ENCODE results near the gene GPER1. TPM values are rescaled to one million over a fixed set of nuclear protein-coding genes. Genes with fewer than 3 reads are reported as not detected.

The GPER1 gene
- total RNA-seq, 2 donors from 2014 or later: 0.25 TPM; not detected in 1

- H3K4me1 Mint-ChIP-seq: peaks cover 50% of the 10 kb centered on the region
- no peaks in the 10 kb centered on the region for H3K9me3 ChIP-seq (ENCODE audit: control insufficient read depth, low read length, poor library complexity, severe bottlenecking)
- ATAC-seq (no peak), DNase-seq (no peak)
- no peaks in the 10 kb centered on the region for H3K27me3 Mint-ChIP-seq
- H3K36me3 Mint-ChIP-seq (ENCODE audit: low read depth): no peaks in the 10 kb centered on the region
- H3K27ac Mint-ChIP-seq: peak overlapping the region; percentile 83
- no peak overlapping the region for H3K4me3 Mint-ChIP-seq
Measured at GRCh38 chr7:1049801-1050200, 38.1 kb upstream of the GPER1 start.

DNA sequence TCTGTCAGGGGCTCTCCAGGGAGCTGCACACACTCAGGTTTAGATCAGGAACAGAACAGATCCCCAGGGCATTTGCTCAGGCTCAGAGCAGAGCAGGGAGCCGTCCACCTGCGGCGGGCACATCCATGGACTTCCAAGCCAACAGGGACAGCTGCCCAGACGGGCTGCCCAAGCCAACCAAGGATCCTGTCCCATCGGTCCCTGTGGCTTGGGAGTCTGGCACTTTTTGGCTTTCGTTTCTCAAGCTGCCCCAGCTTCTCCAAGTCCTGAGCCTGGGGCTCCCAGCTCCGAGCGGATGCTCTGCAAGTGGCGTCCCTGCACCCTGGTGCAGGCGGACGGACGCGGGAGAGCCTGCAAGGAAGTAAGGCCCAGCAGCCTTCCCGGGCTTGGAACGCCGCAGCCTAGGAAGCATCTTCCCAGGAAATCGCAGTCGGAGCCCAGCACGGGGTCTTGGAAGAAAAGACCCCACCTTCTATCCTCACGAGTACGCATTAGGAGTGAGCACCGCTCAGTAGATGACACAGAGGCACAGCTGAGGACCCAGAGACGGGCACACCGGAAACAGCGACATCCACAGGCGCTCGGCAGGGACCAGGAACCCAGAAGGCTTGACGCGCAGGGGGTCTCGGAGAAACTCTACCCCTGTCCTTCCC lies 37.5 kb upstream of the GPER1 start:
- Mint-ChIP-seq H3K4me3 (no peak overlapping the region), H3K4me1 (peaks cover 53% of the 10 kb centered on the region), H3K27ac (peak overlapping the region; percentile 83), H3K27me3 (no peaks in the 10 kb centered on the region), H3K36me3 (ENCODE audit: low read depth) (no peaks in the 10 kb centered on the region)
- no peaks in the 10 kb centered on the region for H3K9me3 ChIP-seq (ENCODE audit: control insufficient read depth, low read length, poor library complexity, severe bottlenecking)
- ATAC-seq: no peak
- DNase-seq: no peak

DNA sequence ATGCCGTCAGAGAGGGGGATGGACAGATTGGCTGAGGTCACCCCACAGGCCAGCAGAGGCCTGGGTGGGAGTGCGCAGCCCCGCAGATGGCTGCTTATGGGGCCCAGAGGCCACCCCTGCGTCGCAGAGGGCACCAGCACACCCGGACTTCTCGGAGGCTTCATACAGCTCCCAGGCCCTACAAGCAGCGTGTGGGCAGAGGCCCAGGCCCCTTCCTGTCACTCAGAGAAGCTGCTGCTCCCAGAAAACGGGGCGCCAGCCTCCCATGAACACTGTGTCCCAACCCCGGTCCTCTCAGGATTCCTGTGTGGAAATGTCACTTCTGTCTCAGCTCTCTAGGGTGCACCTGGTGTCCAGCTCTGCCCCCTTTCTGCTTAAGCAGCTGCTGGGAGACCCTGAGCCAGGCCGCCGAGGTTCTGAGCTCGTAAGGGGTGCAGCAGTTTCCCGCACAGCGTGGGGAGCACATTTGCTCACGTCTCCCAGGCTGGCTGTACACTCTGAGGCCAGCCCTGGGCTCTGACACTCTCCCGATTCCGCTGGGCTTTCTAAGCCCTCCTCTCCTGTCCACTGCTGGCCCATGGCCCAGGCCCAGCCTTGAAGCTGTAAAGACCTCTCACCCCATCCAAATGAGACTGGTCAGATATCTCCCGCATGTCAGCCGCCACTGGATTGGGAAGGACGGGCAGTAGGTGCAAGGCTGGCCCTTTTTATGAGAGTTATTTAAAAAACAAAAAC lies 36.8 kb upstream of the GPER1 start:
- H3K27me3 Mint-ChIP-seq: no peaks in the 10 kb centered on the region
- ATAC-seq (no peak), DNase-seq (no peak)
- peaks cover 48% of the 10 kb centered on the region for H3K4me1 Mint-ChIP-seq
- H3K36me3 Mint-ChIP-seq (ENCODE audit: low read depth): no peaks in the 10 kb centered on the region
- H3K4me3 Mint-ChIP-seq: no peak overlapping the region
- peak overlapping the region; percentile 77 for H3K27ac Mint-ChIP-seq
- H3K9me3 ChIP-seq (ENCODE audit: control insufficient read depth, low read length, poor library complexity, severe bottlenecking): no peaks in the 10 kb centered on the region

GRCh38 chr7:1052031-1052818 lies 35.7 kb upstream of the GPER1 start:
- no peak for DNase-seq
- Mint-ChIP-seq H3K36me3 (ENCODE audit: low read depth) (no peaks in the 10 kb centered on the region), H3K4me3 (peak overlapping the region; percentile 36), H3K27me3 (no peaks in the 10 kb centered on the region), H3K4me1 (peaks cover 37% of the 10 kb centered on the region), H3K27ac (peak overlapping the region; percentile 77)
- H3K9me3 ChIP-seq (ENCODE audit: control insufficient read depth, low read length, poor library complexity, severe bottlenecking): no peaks in the 10 kb centered on the region
- no peak for ATAC-seq

- DNase-seq (no peak), ATAC-seq (no peak)
- no peaks in the 10 kb centered on the region for H3K36me3 Mint-ChIP-seq (ENCODE audit: low read depth)
- no peaks in the 10 kb centered on the region for H3K9me3 ChIP-seq (ENCODE audit: control insufficient read depth, low read length, poor library complexity, severe bottlenecking)
- H3K27ac Mint-ChIP-seq: no peak overlapping the region
- H3K4me3 Mint-ChIP-seq: no peak overlapping the region
- H3K4me1 Mint-ChIP-seq: peaks cover 32% of the 10 kb centered on the region
- no peaks in the 10 kb centered on the region for H3K27me3 Mint-ChIP-seq
Measured at GRCh38 chr7:1053002-1053411, 34.9 kb upstream of the GPER1 start.

GRCh38 chr7:1053816-1054370 lies 34.0 kb upstream of the GPER1 start:
- H3K9me3 ChIP-seq (ENCODE audit: control insufficient read depth, low read length, poor library complexity, severe bottlenecking): no peaks in the 10 kb centered on the region
- H3K27me3 Mint-ChIP-seq: no peaks in the 10 kb centered on the region
- H3K27ac Mint-ChIP-seq: peak overlapping the region; percentile 71
- peaks cover 30% of the 10 kb centered on the region for H3K4me1 Mint-ChIP-seq
- H3K4me3 Mint-ChIP-seq: peak overlapping the region; percentile 12
- DNase-seq (no peak), ATAC-seq (no peak)
- no peaks in the 10 kb centered on the region for H3K36me3 Mint-ChIP-seq (ENCODE audit: low read depth)

DNA sequence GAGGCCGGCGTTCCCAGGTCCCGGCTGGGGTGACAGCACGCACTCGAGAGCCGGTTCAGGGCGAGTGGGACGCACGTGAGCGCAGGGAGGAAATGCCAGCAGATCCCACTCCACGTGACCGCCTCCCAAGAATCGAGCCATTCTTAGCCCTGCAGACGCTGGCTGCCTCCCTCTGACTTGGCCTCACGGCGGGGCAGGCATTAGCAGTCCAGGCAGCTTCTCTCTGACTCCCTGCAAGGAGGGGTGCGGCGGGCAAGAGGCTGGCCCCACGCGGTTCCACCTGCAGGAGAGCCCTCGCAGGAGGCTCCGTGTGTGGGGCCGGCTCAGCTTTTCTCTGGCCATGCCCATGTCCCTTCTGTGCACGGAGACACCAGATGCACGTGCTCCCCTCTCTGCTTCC lies 33.5 kb upstream of the GPER1 start:
- Mint-ChIP-seq H3K4me1 (peaks cover 30% of the 10 kb centered on the region), H3K27me3 (no peaks in the 10 kb centered on the region), H3K4me3 (peak overlapping the region; percentile 93), H3K36me3 (ENCODE audit: low read depth) (no peaks in the 10 kb centered on the region), H3K27ac (peak overlapping the region; percentile 71)
- no peak for ATAC-seq
- DNase-seq: no peak
- no peaks in the 10 kb centered on the region for H3K9me3 ChIP-seq (ENCODE audit: control insufficient read depth, low read length, poor library complexity, severe bottlenecking)

GRCh38 chr7:1054861-1055450 lies 33.0 kb upstream of the GPER1 start:
- Mint-ChIP-seq H3K4me3 (peak overlapping the region; percentile 93), H3K4me1 (peaks cover 25% of the 10 kb centered on the region), H3K27ac (peak overlapping the region; percentile 71), H3K27me3 (no peaks in the 10 kb centered on the region), H3K36me3 (ENCODE audit: low read depth) (no peaks in the 10 kb centered on the region)
- DNase-seq: peak in 1 of 3 donors; percentile 39
- peak; percentile 68 for ATAC-seq
- H3K9me3 ChIP-seq (ENCODE audit: control insufficient read depth, low read length, poor library complexity, severe bottlenecking): no peaks in the 10 kb centered on the region

DNA sequence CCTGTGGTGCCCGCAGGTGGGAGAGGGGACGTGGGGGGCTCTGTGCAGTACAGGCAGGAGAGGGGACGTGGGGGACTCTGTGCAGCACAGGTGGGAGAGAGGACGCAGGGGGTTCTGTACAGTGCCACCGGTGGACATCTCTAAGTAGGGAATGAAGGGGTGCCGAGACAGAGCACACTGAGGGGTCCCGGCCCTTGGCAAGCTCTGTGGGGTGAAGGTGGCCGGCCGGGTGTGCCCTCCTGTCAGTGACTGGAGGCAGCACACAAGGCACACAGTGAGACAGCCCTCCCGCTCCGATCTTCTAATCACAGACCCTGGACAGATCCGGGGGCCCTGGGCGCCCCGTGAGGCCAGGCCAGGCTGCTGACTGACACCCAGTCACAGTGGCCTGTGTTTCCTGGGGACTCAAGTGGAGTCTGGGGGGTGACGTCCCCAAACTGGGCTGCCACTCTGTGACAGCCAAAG lies 32.4 kb upstream of the GPER1 start:
- H3K4me3 Mint-ChIP-seq: peak overlapping the region; percentile 93
- H3K9me3 ChIP-seq (ENCODE audit: control insufficient read depth, low read length, poor library complexity, severe bottlenecking): no peaks in the 10 kb centered on the region
- H3K27ac Mint-ChIP-seq: peak overlapping the region; percentile 71
- peak; percentile 1 for ATAC-seq
- H3K27me3 Mint-ChIP-seq: no peaks in the 10 kb centered on the region
- DNase-seq: no peak
- H3K4me1 Mint-ChIP-seq: peaks cover 24% of the 10 kb centered on the region
- H3K36me3 Mint-ChIP-seq (ENCODE audit: low read depth): no peaks in the 10 kb centered on the region

DNA sequence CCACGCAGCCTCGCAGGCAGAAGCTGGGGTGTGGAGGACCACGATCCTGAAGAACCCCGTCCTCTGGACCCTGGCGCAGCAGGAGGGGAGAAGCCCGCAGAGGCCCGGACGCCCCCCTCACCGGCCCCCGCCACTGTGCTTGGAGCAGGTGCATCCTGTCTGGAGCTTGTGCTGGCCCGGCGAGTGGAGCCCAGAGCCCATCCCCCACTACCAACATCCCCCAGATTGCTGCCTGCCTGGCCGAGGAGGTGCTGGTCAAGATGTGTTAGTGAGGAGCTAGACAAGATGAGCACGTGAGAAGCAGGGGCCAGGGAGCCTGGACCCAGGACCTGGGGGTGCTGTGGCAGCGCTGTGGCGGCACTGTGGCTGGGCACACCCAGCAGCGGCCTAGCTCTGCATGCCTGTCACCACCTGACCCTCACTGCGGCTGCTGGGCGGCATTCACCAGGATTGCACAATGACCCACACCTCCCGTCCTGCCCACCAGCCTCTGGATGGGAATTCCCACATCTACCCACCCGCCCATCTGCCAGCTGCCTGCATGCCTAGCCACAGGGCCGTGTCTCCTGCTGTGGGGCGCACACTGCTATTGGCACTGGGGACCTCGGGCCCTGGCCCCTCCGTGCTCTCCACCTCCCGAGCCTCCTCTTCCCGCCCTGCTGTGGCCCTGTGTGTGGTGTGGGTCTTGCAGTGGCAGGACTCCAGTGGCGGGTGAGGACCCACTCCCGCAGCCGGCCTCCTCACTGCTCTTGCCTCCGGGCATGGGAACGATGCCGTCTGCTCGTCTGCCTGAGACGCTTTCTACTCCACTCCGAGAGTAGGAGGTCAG lies 31.7 kb upstream of the GPER1 start:
- no peaks in the 10 kb centered on the region for H3K36me3 Mint-ChIP-seq (ENCODE audit: low read depth)
- DNase-seq (no peak), ATAC-seq (no peak)
- H3K27me3 Mint-ChIP-seq: no peaks in the 10 kb centered on the region
- no peak overlapping the region for H3K27ac Mint-ChIP-seq
- peak overlapping the region; percentile 93 for H3K4me3 Mint-ChIP-seq
- no peaks in the 10 kb centered on the region for H3K9me3 ChIP-seq (ENCODE audit: control insufficient read depth, low read length, poor library complexity, severe bottlenecking)
- H3K4me1 Mint-ChIP-seq: peaks cover 24% of the 10 kb centered on the region

- H3K4me3 Mint-ChIP-seq: peak overlapping the region; percentile 41
- ATAC-seq (no peak), DNase-seq (no peak)
- H3K27me3 Mint-ChIP-seq: peaks cover under 1% of the 10 kb centered on the region
- no peaks in the 10 kb centered on the region for H3K9me3 ChIP-seq (ENCODE audit: control insufficient read depth, low read length, poor library complexity, severe bottlenecking)
- H3K27ac Mint-ChIP-seq: peak overlapping the region; percentile 60
- H3K36me3 Mint-ChIP-seq (ENCODE audit: low read depth): peaks cover under 1% of the 10 kb centered on the region
- H3K4me1 Mint-ChIP-seq: peaks cover 26% of the 10 kb centered on the region
Measured at GRCh38 chr7:1056785-1057410, 31.0 kb upstream of the GPER1 start.

Measured in T-helper 17 cell (primary cell).